Right ventricle myocardium superior (tissue), 1 donor: ENCODE measurements around the gene KRTAP5-7. TPM values are rescaled to one million over a fixed set of nuclear protein-coding genes. Genes with fewer than 3 reads are reported as not detected.
A peak's percentile ranks its signal among the peaks of the same experiment; 100 is the strongest.
"Not testable (repeated sequence)": the region's sequence is repeated elsewhere in the genome, so short reads cannot be mapped to it uniquely, and the experiment has no call there.

ENCODE experiments used
- ATAC-seq: fragments of 200-7000 bp; cut with Tn5 transposase; one replicate; pipeline ENCODE4 v1.9.1; 2020; ENCODE audit warnings: mild to moderate bottlenecking; ENCODE audit not compliant: poor library complexity
- DNase-seq: peaks from one replicate; pipeline ENCODE4 v3.0.0-alpha.2; 2020
- intact Hi-C: fragments of 100-400 bp; cut with DNase I; formaldehyde crosslinking; loops from one replicate; pipeline ENCODE4 v1.11.2; 2022
- long read RNA-seq: library from polyadenylated mRNA; unstranded; transcript quantifications from one replicate; pipeline ENCODE4 v2.0.0, GENCODE V29; 2021
- total RNA-seq: library from RNA; stranded (reverse); fragmentation: NEBNext Ultra II Directional; extraction: Animal tissue kit (Norgen Biotek cat#: 25700); gene quantifications from one replicate; pipeline ENCODE4 v1.2.1, GENCODE V29; 2021
- donor health status: DM: no; HTN: yes; CAD: no; lungs with severe emphysema.

KRTAP5-7 gene
- total RNA-seq, result not detected
- long read RNA-seq, result 0 reads

- DNase-seq, ATAC-seq, intact Hi-C loops: not testable (repeated sequence)
Measured at GRCh38 chr11:71526796-71527575, at the start of gene KRTAP5-7. KRTAP5-7 (plus strand) TSS chr11:71527267; CDS start chr11:71527301, 34 bp downstream.

GRCh38 chr11:71477641-71478527 lies 49.2 kb upstream of the KRTAP5-7 start:
- intact Hi-C loops, result no loop called here
- ATAC-seq (no peak), DNase-seq (peak; percentile 33)

- intact Hi-C loops, result no loop called here
- DNase-seq (peak; percentile 27), ATAC-seq (no peak)
Measured at GRCh38 chr11:71478528-71478840, 48.6 kb upstream of the KRTAP5-7 start.

GRCh38 chr11:71481101-71481960 lies 45.7 kb upstream of the KRTAP5-7 start:
- DNase-seq (peak; percentile 32), ATAC-seq (no peak)
- intact Hi-C loops, result no loop called here

GRCh38 chr11:71482216-71482615 lies 44.9 kb upstream of the KRTAP5-7 start:
- ATAC-seq, result no peak
- DNase-seq, result peak; percentile 18
- intact Hi-C loops, result no loop called here

- intact Hi-C loops, result no loop called here
- no peak for ATAC-seq
- DNase-seq, result no peak
Measured at GRCh38 chr11:71482746-71483364, 44.2 kb upstream of the KRTAP5-7 start.

GRCh38 chr11:71483692-71484091 lies 43.4 kb upstream of the KRTAP5-7 start:
- intact Hi-C loops, result no loop called here
- DNase-seq, result no peak
- no peak for ATAC-seq

GRCh38 chr11:71484248-71485062 lies 42.6 kb upstream of the KRTAP5-7 start:
- ATAC-seq, result no peak
- no peak for DNase-seq
- intact Hi-C loops, result no loop called here

GRCh38 chr11:71485063-71485399 lies 42.0 kb upstream of the KRTAP5-7 start:
- ATAC-seq, result no peak
- intact Hi-C loops, result no loop called here
- DNase-seq, result no peak

- DNase-seq, result no peak
- ATAC-seq, result no peak
- intact Hi-C loops, result no loop called here
Measured at GRCh38 chr11:71485466-71485865, 41.6 kb upstream of the KRTAP5-7 start.

GRCh38 chr11:71486320-71486719 lies 40.7 kb upstream of the KRTAP5-7 start:
- ATAC-seq, result no peak
- no peak for DNase-seq
- intact Hi-C loops, result no loop called here

- DNase-seq (no peak), ATAC-seq (no peak)
- intact Hi-C loops, result no loop called here
Measured at GRCh38 chr11:71488681-71489270, 38.3 kb upstream of the KRTAP5-7 start.

- ATAC-seq (no peak), DNase-seq (no peak)
- intact Hi-C loops, result no loop called here
Measured at GRCh38 chr11:71489311-71490043, 37.6 kb upstream of the KRTAP5-7 start.

GRCh38 chr11:71490044-71490730 lies 36.9 kb upstream of the KRTAP5-7 start:
- DNase-seq (no peak), ATAC-seq (no peak)
- intact Hi-C loops, result no loop called here

GRCh38 chr11:71490731-71491390 lies 36.2 kb upstream of the KRTAP5-7 start:
- DNase-seq, result no peak
- no peak for ATAC-seq
- intact Hi-C loops, result no loop called here

GRCh38 chr11:71491531-71491930 lies 35.5 kb upstream of the KRTAP5-7 start:
- intact Hi-C loops, result no loop called here
- ATAC-seq (no peak), DNase-seq (no peak)
